K562 (cell line): ENCODE results near the gene RAB17. TPM values are rescaled to one million over a fixed set of nuclear protein-coding genes. Genes with fewer than 3 reads are reported as not detected.

Experiments used
- ATAC-seq: fragments of 200-7000 bp; cut with Tn5 transposase; 3 replicates; pipeline ENCODE4 v1.9.1; 2020; ENCODE audit warnings: moderate library complexity
- BruUV-seq: library from RNA; stranded (reverse); fragments of 400-500 nt; replicated peaks from 2 replicates; lab custom pipeline; 2021; lab: Mats Ljungman, UMichigan
- CTCF ChIA-PET: fragments of 300-600 bp; formaldehyde crosslinking; extraction: SDS; loops from one replicate; lab custom pipeline; 2021; ENCODE audit warnings: low intra/inter-chr PET ratio; lab: Yijun Ruan, JAX
- POLR2A ChIA-PET: fragments of 300-600, 350-650 bp; sonication (Branson Sonifier 250); formaldehyde crosslinking; extraction: SDS; loops from one replicate; lab custom pipeline; 2021; ENCODE audit warnings: antibody characterized with exemption, inconsistent platforms; lab: Yijun Ruan, JAX
- DNase-seq, 4 experiments: peaks; one replicate each; pipeline versions ENCODE4 v3.0.0 to v3.0.0-alpha.2; 2011 to 2018; ENCODE audit warnings: low spot score in 3 of 4, mixed read lengths in 3 of 4; ENCODE audit errors: extremely low read depth in 1 of 4
- FAIRE-seq: peaks from 2 replicates; lab custom pipeline; 2011; peaks lifted over from hg19 to GRCh38; lab: Jason Lieb, UNC
- H2AFZ ChIP-seq: 2 replicates; pipeline ENCODE4 v1.6.0; 2011; ENCODE audit warnings: low read depth, low read length, control low read depth, inconsistent platforms
- H3K27ac ChIP-seq: fragments of 200-600 bp; 3 replicates; pipeline ENCODE4 v1.8.0; 2011; ENCODE audit warnings: low read depth, mild to moderate bottlenecking, control low read depth, inconsistent platforms, low read length, moderate library complexity, mixed read lengths; ENCODE audit errors: extremely low read depth
- H3K27me3 ChIP-seq, 2 experiments: fragments of 300-600 bp in 1 of 2; 2 replicates in 1 of 2; 3 replicates in 1 of 2; pipeline versions ENCODE4 v1.6.0 to v1.8.0; 2011; ENCODE audit warnings: inconsistent platforms in 2 of 2, low read length in 2 of 2, mild to moderate bottlenecking in 1 of 2, mixed read lengths in 1 of 2, moderate library complexity in 1 of 2; ENCODE audit not compliant: control insufficient read depth in 2 of 2, insufficient read depth in 2 of 2
- H3K36me3 ChIP-seq: fragments of 300-600 bp; 3 replicates; pipeline ENCODE4 v1.8.0; 2011; ENCODE audit warnings: mild to moderate bottlenecking, low read length, inconsistent platforms; ENCODE audit not compliant: control insufficient read depth, insufficient read depth
- H3K4me1 ChIP-seq, 2 experiments: fragments of 200-600 bp in 1 of 2; replicated peaks in 1 of 2; 2 replicates in 1 of 2; 3 replicates in 1 of 2; pipeline versions ENCODE4 v1.5.1 to v1.8.0; 2011; ENCODE audit warnings: inconsistent platforms in 2 of 2, low read length in 2 of 2, mild to moderate bottlenecking in 1 of 2, mixed read lengths in 1 of 2, moderate library complexity in 1 of 2; ENCODE audit not compliant: control insufficient read depth in 2 of 2, insufficient read depth in 2 of 2
- H3K4me2 ChIP-seq: 2 replicates; pipeline ENCODE4 v1.6.1; 2011; ENCODE audit warnings: low read length, control low read depth, inconsistent platforms, mixed read lengths; ENCODE audit not compliant: insufficient read depth
- H3K4me3 ChIP-seq: fragments of 200-600 bp; sonication (generic), shearing (Covaris generic); 2 replicates; pipeline ENCODE4 v1.5.1; 2016; ENCODE audit warnings: control low read depth, inconsistent platforms
- H3K79me2 ChIP-seq: fragments of 200-600 bp; 3 replicates; pipeline ENCODE4 v1.8.0; 2011; ENCODE audit warnings: low read length, inconsistent platforms; ENCODE audit not compliant: control insufficient read depth, insufficient read depth
- H3K9ac ChIP-seq, 2 experiments: 2 replicates each; pipeline versions ENCODE4 v1.6.0 to v1.6.1; 2011; ENCODE audit warnings: low read depth in 2 of 2, low read length in 2 of 2, control low read depth in 1 of 2, inconsistent platforms in 1 of 2, mild to moderate bottlenecking in 1 of 2, mixed read lengths in 1 of 2; ENCODE audit not compliant: insufficient read depth in 1 of 2
- H3K9me1 ChIP-seq: one replicate; pipeline ENCODE4 v1.6.0; 2011; ENCODE audit warnings: inconsistent platforms, mild to moderate bottlenecking, low read length, moderate library complexity; ENCODE audit not compliant: control insufficient read depth, insufficient read depth
- H3K9me3 ChIP-seq: replicated peaks from 2 replicates; pipeline ENCODE4 v1.5.1; 2011; ENCODE audit warnings: low read depth, low read length, inconsistent platforms; ENCODE audit not compliant: control insufficient read depth, insufficient read depth
- H4K20me1 ChIP-seq: replicated peaks from 2 replicates; pipeline ENCODE4 v1.6.1; 2011; ENCODE audit warnings: low read length, inconsistent platforms, mixed read lengths; ENCODE audit not compliant: control insufficient read depth, insufficient read depth
- ARID4B ChIP-seq: sonication (generic); formaldehyde crosslinking; IDR thresholded peaks from 2 replicates; pipeline ENCODE4 v1.8.0; 2022; ENCODE audit warnings: mild to moderate bottlenecking, missing genetic modification reagents
- BRD9 ChIP-seq: fragments of 450-650 bp; IDR thresholded peaks from 2 replicates; pipeline ENCODE4 v1.6.1; 2018; ENCODE audit warnings: low read depth; ENCODE audit not compliant: partially characterized antibody
- ETS2 ChIP-seq: IDR thresholded peaks from 2 replicates; pipeline ENCODE4 v1.6.1; 2016; ENCODE audit warnings: borderline replicate concordance, missing genetic modification characterization, mild to moderate bottlenecking, moderate library complexity, missing compliant biosample characterization; ENCODE audit not compliant: poor library complexity, severe bottlenecking
- FUS ChIP-seq: fragments of 200-400 bp; formaldehyde crosslinking; optimal IDR thresholded peaks from 2 replicates; pipeline ENCODE3; 2017; ENCODE audit warnings: low read depth, low read length
- KAT8 ChIP-seq: fragments of 450-650 bp; IDR thresholded peaks from 2 replicates; pipeline ENCODE4 v1.6.1; 2016; ENCODE audit warnings: low read depth, mild to moderate bottlenecking
- MECOM ChIP-seq: fragments of 250-450 bp; sonication (Bioruptor Pico); IDR thresholded peaks from 2 replicates; pipeline ENCODE4 v1.8.0; 2022; ENCODE audit warnings: inconsistent platforms
- NR2C2 ChIP-seq, 2 experiments: fragments of 200-800 bp in 1 of 2; sonication (Bioruptor generic) in 1 of 2; sonication (generic) in 1 of 2; formaldehyde crosslinking in 1 of 2; IDR thresholded peaks; 2 replicates each; pipeline versions ENCODE4 v1.6.1 to v1.8.0; 2016 to 2022; ENCODE audit warnings: mild to moderate bottlenecking in 1 of 2, missing compliant biosample characterization in 1 of 2, missing genetic modification characterization in 1 of 2, missing genetic modification reagents in 1 of 2
- SP1 ChIP-seq: sonication (generic); formaldehyde crosslinking; IDR thresholded peaks from 2 replicates; pipeline ENCODE4 v1.8.1; 2022; ENCODE audit warnings: mild to moderate bottlenecking, missing genetic modification reagents
- TAF7 ChIP-seq: fragments of 450-650 bp; IDR thresholded peaks from 2 replicates; pipeline ENCODE4 v1.6.1; 2016; ENCODE audit warnings: missing genetic modification characterization, missing compliant biosample characterization
- TCFL5 ChIP-seq: fragments of 250-450 bp; sonication (Bioruptor Pico); conservative IDR thresholded peaks from 2 replicates; pipeline ENCODE4 v1.6.1; 2021; ENCODE audit warnings: mild to moderate bottlenecking, moderate library complexity, matching md5 sums
- THAP7 ChIP-seq: fragments of 250-450 bp; sonication (Bioruptor Pico); IDR thresholded peaks from 2 replicates; pipeline ENCODE4 v1.5.0; 2021
- WGBS: fragments of 100-300 bp; shearing (Covaris generic); methylation state at CpG from one replicate; pipeline ENCODE4 v1.1.6; 2016; ENCODE audit warnings: low coverage, mixed read lengths; ENCODE audit not compliant: insufficient coverage; ENCODE audit errors: missing lambda C conversion rate; 5-methylcytosine and 5-hydroxymethylcytosine counted together
- in situ Hi-C: fragments of 300-500 bp; cut with MboI; formaldehyde crosslinking; loops from 4 replicates; pipeline ENCODE4 v1.15.0; 2018; ENCODE audit warnings: inconsistent platforms, mixed read lengths
- intact Hi-C: fragments of 100-400 bp; cut with micrococcal nuclease; formaldehyde crosslinking; loops from 2 replicates; pipeline ENCODE4 v1.14.2; 2022
- polyA plus RNA-seq, 8 experiments: library from polyadenylated mRNA; depleted of rRNA in 4 of 8; stranded (reverse) in 5 of 8; unstranded in 3 of 8; fragments of >200 nt; fragmentation: Nextera tagmentation in 2 of 8; fragmentation: Illumina TruSeq in 1 of 8; extraction: Ambion mirVana in 2 of 8; extraction: Trizol in 1 of 8; gene quantifications; 2 replicates each; pipeline versions ENCODE4 v1.2.1 to v1.2.3, GENCODE V29; 2011 to 2014; ENCODE audit warnings: inconsistent platforms in 1 of 8, missing spikeins in 1 of 8
- total RNA-seq, 7 experiments: library from RNA; depleted of rRNA in 6 of 7; stranded (reverse); fragments of >200 nt in 6 of 7; fragmentation: Illumina TruSeq in 2 of 7; extraction: Trizol in 2 of 7; gene quantifications; 2 replicates each; pipeline versions ENCODE4 v1.2.1 to v1.2.3, GENCODE V29; 2011 to 2021; ENCODE audit warnings: low replicate concordance in 1 of 7

The RAB17 gene
- total and polyA plus RNA-seq, 9 of the 15 experiments (the other 6 are each of a cell fraction or from before 2014, with no cell fraction given), result 0.13 TPM; not detected in 8

GRCh38 chr2:237577956-237578870 lies 12.3 kb downstream of the RAB17 start:
- FAIRE-seq, result no peak
- BruUV-seq, result no TSS peak
- intact Hi-C loops, result no loop called here

GRCh38 chr2:237577458-237577857 lies 13.1 kb downstream of the RAB17 start:
- FAIRE-seq, result no peak
- H3K27me3 ChIP-seq, result peaks cover 4 to 67% of the 10 kb centered on the region in 2 experiments; a peak in 3 of 5 replicates
- H3K9me1 ChIP-seq, result no peaks in the 10 kb centered on the region
- H2AFZ ChIP-seq, result no peak overlapping the region
- H3K27ac ChIP-seq, result no peak overlapping the region
- ChIA-PET CTCF (interaction anchor here (1.0 kb wide), 1 partner anchor 64 kb away, joined by 3 read pairs; no protein-coding TSS in a partner anchor), POLR2A (no interaction called here)
- 3% methylated on average over 7 of the region's 10 CpGs for WGBS
- no peak overlapping the region for H3K4me2 ChIP-seq
- no peaks in the 10 kb centered on the region for H4K20me1 ChIP-seq
- intact Hi-C loops, result no loop called here
- DNase-seq, result no peak
- no peaks in the 10 kb centered on the region for H3K9me3 ChIP-seq
- ATAC-seq, result no peak
- H3K4me3 ChIP-seq, result no peak overlapping the region
- no TSS peak for BruUV-seq
- no peak overlapping the region for H3K9ac ChIP-seq
- H3K79me2 ChIP-seq, result no peaks in the 10 kb centered on the region
- H3K36me3 ChIP-seq, result no peaks in the 10 kb centered on the region
- in situ Hi-C loops, result loop anchor here (10.0 kb wide), 1 partner anchor 423 kb away; no protein-coding TSS in a partner anchor
- H3K4me1 ChIP-seq, result peaks cover 0 to 5% of the 10 kb centered on the region in 2 experiments; a peak in 1 of 5 replicates
- no peak for TF ChIP-seq BRD9
- TF ChIP-seq FUS, result no peak
- no peak for TF ChIP-seq ARID4B
- TF ChIP-seq THAP7 (CRISPR knock-in tag), result no peak
- no peak for TF ChIP-seq SP1 (CRISPR knock-in tag)
- TF ChIP-seq ETS2, result no peak
- TF ChIP-seq KAT8, result no peak

More at GRCh38 chr2:237577956-237578870, 12.3 kb downstream of the RAB17 start:
- H2AFZ ChIP-seq, result no peak overlapping the region
- no peaks in the 10 kb centered on the region for H3K9me3 ChIP-seq
- H3K9ac ChIP-seq, result no peak overlapping the region
- peaks cover 0 to 5% of the 10 kb centered on the region in 2 experiments; a peak in 1 of 5 replicates for H3K4me1 ChIP-seq
- H3K79me2 ChIP-seq, result no peaks in the 10 kb centered on the region
- no peak overlapping the region for H3K27ac ChIP-seq
- in situ Hi-C loops, result loop anchor here (10.0 kb wide), 1 partner anchor 423 kb away; no protein-coding TSS in a partner anchor
- DNase-seq (no peak), ATAC-seq (no peak)
- H3K36me3 ChIP-seq, result no peaks in the 10 kb centered on the region
- WGBS, result 1% methylated on average over 25 of the region's 26 CpGs
- ChIA-PET POLR2A (no interaction called here), CTCF (no interaction called here)
- no peaks in the 10 kb centered on the region for H3K9me1 ChIP-seq
- H4K20me1 ChIP-seq, result no peaks in the 10 kb centered on the region
- H3K27me3 ChIP-seq, result peaks cover 4 to 68% of the 10 kb centered on the region in 2 experiments; a peak in 3 of 5 replicates
- H3K4me3 ChIP-seq, result no peak overlapping the region
- H3K4me2 ChIP-seq, result no peak overlapping the region
- TF ChIP-seq TAF7 (tag) (no peak), NR2C2 (CRISPR knock-in tag; IDR thresholded peaks at IDR 0.05) (no peak), NR2C2 (tag; IDR thresholded peaks at IDR 0.05) (no peak), MECOM (CRISPR knock-in tag) (no peak), TCFL5 (CRISPR knock-in tag) (no peak)
- TF ChIP-seq, all 486 proteins: peak for 0
